SK-N-SH treated with all-trans-retinoic acid at 6 μM for 48 hours (cell line): Measurements from ENCODE around the gene GFM2.

Experiments used
- ATAC-seq: fragments of 200-7000 bp; cut with Tn5 transposase; 3 replicates; pipeline ENCODE4 v1.9.1; 2020; ENCODE audit warnings: mild to moderate bottlenecking, moderate library complexity
- ARNTL ChIP-seq: fragments of 450-650 bp; formaldehyde crosslinking; IDR thresholded peaks from 2 replicates; pipeline ENCODE4 v1.5.0; 2020; ENCODE audit warnings: low read depth, mild to moderate bottlenecking, moderate library complexity, borderline replicate concordance
- BACH2 ChIP-seq: fragments of 250-450 bp; sonication (Bioruptor Pico); IDR thresholded peaks from 2 replicates; pipeline ENCODE4 v1.9.0; 2021; ENCODE audit warnings: mild to moderate bottlenecking, borderline replicate concordance
- CREB5 ChIP-seq: fragments of 250-450 bp; sonication (Bioruptor Pico); IDR thresholded peaks from 2 replicates; pipeline ENCODE4 v1.5.1; 2020; ENCODE audit warnings: low read depth, mild to moderate bottlenecking, moderate library complexity
- CSDC2 ChIP-seq: fragments of 250-450 bp; sonication (Bioruptor Pico); IDR thresholded peaks from 2 replicates; pipeline ENCODE4 v1.5.0; 2020; ENCODE audit warnings: mild to moderate bottlenecking, moderate library complexity
- CSRNP3 ChIP-seq: fragments of 250-450 bp; sonication (Bioruptor Pico); IDR thresholded peaks from 2 replicates; pipeline ENCODE4 v1.5.1; 2021; ENCODE audit warnings: mild to moderate bottlenecking, moderate library complexity
- ESRRG ChIP-seq: fragments of 250-450 bp; sonication (Bioruptor Pico); IDR thresholded peaks from 2 replicates; pipeline ENCODE4 v1.6.1; 2021; ENCODE audit warnings: mild to moderate bottlenecking
- GLIS3 ChIP-seq: fragments of 250-450 bp; sonication (Bioruptor Pico); IDR thresholded peaks from 2 replicates; pipeline ENCODE4 v1.5.0; 2020; ENCODE audit warnings: mild to moderate bottlenecking, moderate library complexity
- ISL1 ChIP-seq: fragments of 250-450 bp; sonication (Bioruptor Pico); IDR thresholded peaks from 2 replicates; pipeline ENCODE4 v2.1.2; 2022; ENCODE audit warnings: mild to moderate bottlenecking, moderate library complexity
- OSR1 ChIP-seq: fragments of 250-450 bp; sonication (Bioruptor Pico); IDR thresholded peaks from 2 replicates; pipeline ENCODE4 v1.8.0; 2022; ENCODE audit warnings: moderate library complexity, mild to moderate bottlenecking, inconsistent platforms
- PPARA ChIP-seq: fragments of 250-450 bp; sonication (Bioruptor Pico); IDR thresholded peaks from 2 replicates; pipeline ENCODE4 v1.5.0; 2020; ENCODE audit warnings: mild to moderate bottlenecking, borderline replicate concordance
- RARB ChIP-seq: fragments of 250-450 bp; sonication (Bioruptor Pico); IDR thresholded peaks from 2 replicates; pipeline ENCODE4 v1.8.0; 2021; ENCODE audit warnings: mild to moderate bottlenecking, moderate library complexity
- SNAI2 ChIP-seq: fragments of 250-450 bp; sonication (Bioruptor Pico); IDR thresholded peaks from 2 replicates; pipeline ENCODE4 v1.5.0; 2020; ENCODE audit warnings: mild to moderate bottlenecking, moderate library complexity
- TCF4 ChIP-seq: fragments of 250-450 bp; sonication (Bioruptor Pico); IDR thresholded peaks from 2 replicates; pipeline ENCODE4 v1.8.0; 2021; ENCODE audit warnings: mild to moderate bottlenecking, moderate library complexity, borderline replicate concordance
- TOX ChIP-seq: fragments of 250-450 bp; sonication (Bioruptor Pico); IDR thresholded peaks from 2 replicates; pipeline ENCODE4 v1.8.0; 2021; ENCODE audit warnings: mild to moderate bottlenecking, moderate library complexity, borderline replicate concordance
- TSHZ2 ChIP-seq: fragments of 250-450 bp; sonication (Bioruptor Pico); IDR thresholded peaks from 2 replicates; pipeline ENCODE4 v1.5.0; 2020; ENCODE audit warnings: mild to moderate bottlenecking, moderate library complexity
- ZC3H10 ChIP-seq: fragments of 250-450 bp; sonication (Bioruptor Pico); IDR thresholded peaks from 2 replicates; pipeline ENCODE4 v1.5.1; 2021; ENCODE audit warnings: mild to moderate bottlenecking, moderate library complexity
- ZFP3 ChIP-seq: fragments of 250-450 bp; sonication (Bioruptor Pico); IDR thresholded peaks from 2 replicates; pipeline ENCODE4 v1.5.0; 2020; ENCODE audit warnings: mild to moderate bottlenecking, moderate library complexity
- ZFP30 ChIP-seq: fragments of 450-650 bp; formaldehyde crosslinking; IDR thresholded peaks from 2 replicates; pipeline ENCODE4 v1.5.0; 2022; ENCODE audit warnings: mild to moderate bottlenecking, moderate library complexity
- ZNF565 ChIP-seq: fragments of 450-650 bp; formaldehyde crosslinking; conservative IDR thresholded peaks from 2 replicates; pipeline ENCODE4 v1.5.0; 2020; ENCODE audit warnings: low read depth, mild to moderate bottlenecking, moderate library complexity
- ZNF70 ChIP-seq: fragments of 450-650 bp; formaldehyde crosslinking; IDR thresholded peaks from 2 replicates; pipeline ENCODE4 v1.5.0; 2020; ENCODE audit warnings: mild to moderate bottlenecking, moderate library complexity
- ZNF8 ChIP-seq: fragments of 450-650 bp; formaldehyde crosslinking; IDR thresholded peaks from 2 replicates; pipeline ENCODE4 v1.5.0; 2020; ENCODE audit warnings: mild to moderate bottlenecking, moderate library complexity
- TF ChIP-seq, protein P1 (sequence below): fragments of 250-450 bp; sonication (Bioruptor Pico); IDR thresholded peaks from 2 replicates; pipeline ENCODE4 v1.8.0; 2021; ENCODE audit warnings: low read depth, mild to moderate bottlenecking, moderate library complexity, borderline replicate concordance

Gene GFM2

GRCh38 chr5:74693191-74693590 is 73.7 kb downstream of the GFM2 start:
- no peak for ATAC-seq
- TF ChIP-seq CSRNP3: no peak
- TF ChIP-seq RARB: no peak
- TF ChIP-seq, protein P1, sequence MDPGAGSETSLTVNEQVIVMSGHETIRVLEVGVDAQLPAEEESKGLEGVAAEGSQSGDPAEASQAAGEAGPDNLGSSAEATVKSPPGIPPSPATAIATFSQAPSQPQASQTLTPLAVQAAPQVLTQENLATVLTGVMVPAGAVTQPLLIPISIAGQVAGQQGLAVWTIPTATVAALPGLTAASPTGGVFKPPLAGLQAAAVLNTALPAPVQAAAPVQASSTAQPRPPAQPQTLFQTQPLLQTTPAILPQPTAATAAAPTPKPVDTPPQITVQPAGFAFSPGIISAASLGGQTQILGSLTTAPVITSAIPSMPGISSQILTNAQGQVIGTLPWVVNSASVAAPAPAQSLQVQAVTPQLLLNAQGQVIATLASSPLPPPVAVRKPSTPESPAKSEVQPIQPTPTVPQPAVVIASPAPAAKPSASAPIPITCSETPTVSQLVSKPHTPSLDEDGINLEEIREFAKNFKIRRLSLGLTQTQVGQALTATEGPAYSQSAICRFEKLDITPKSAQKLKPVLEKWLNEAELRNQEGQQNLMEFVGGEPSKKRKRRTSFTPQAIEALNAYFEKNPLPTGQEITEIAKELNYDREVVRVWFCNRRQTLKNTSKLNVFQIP: no peak
- no peak for TF ChIP-seq ZC3H10 (CRISPR knock-in tag)
- no peak for TF ChIP-seq CSDC2
- no peak for TF ChIP-seq TSHZ2 (CRISPR knock-in tag)
- TF ChIP-seq ISL1 (CRISPR knock-in tag): no peak
- TF ChIP-seq ZFP3 (CRISPR knock-in tag): no peak
- no peak for TF ChIP-seq TCF4
- no peak for TF ChIP-seq ZNF8
- no peak for TF ChIP-seq GLIS3
- no peak for TF ChIP-seq ZNF565 (CRISPR knock-in tag)
- no peak for TF ChIP-seq BACH2 (CRISPR knock-in tag)
- no peak for TF ChIP-seq SNAI2 (CRISPR knock-in tag)
- TF ChIP-seq ESRRG: no peak
- TF ChIP-seq CREB5 (CRISPR knock-in tag): no peak

GRCh38 chr5:74686962-74687751 is 79.8 kb downstream of the GFM2 start:
- no peak for ATAC-seq
- TF ChIP-seq ZNF70 (CRISPR knock-in tag): no peak
- TF ChIP-seq OSR1 (CRISPR knock-in tag): no peak
- no peak for TF ChIP-seq ZFP30 (CRISPR knock-in tag)
- TF ChIP-seq GLIS3: no peak
- no peak for TF ChIP-seq CSDC2
- no peak for TF ChIP-seq TOX (CRISPR knock-in tag)
- no peak for TF ChIP-seq RARB
- TF ChIP-seq ZNF8: no peak
- TF ChIP-seq ARNTL: no peak
- TF ChIP-seq TCF4: no peak
- no peak for TF ChIP-seq TSHZ2 (CRISPR knock-in tag)
- no peak for TF ChIP-seq BACH2 (CRISPR knock-in tag)
- no peak for TF ChIP-seq CREB5 (CRISPR knock-in tag)
- TF ChIP-seq PPARA (CRISPR knock-in tag): no peak
- TF ChIP-seq CSRNP3: no peak
- no peak for TF ChIP-seq ESRRG
- TF ChIP-seq, protein P1: no peak
- TF ChIP-seq ZC3H10 (CRISPR knock-in tag): no peak
- no peak for TF ChIP-seq SNAI2 (CRISPR knock-in tag)
